OCI-LY7 (cell line): Measurements from ENCODE around the gene PARP14. TPM values are rescaled to one million over a fixed set of nuclear protein-coding genes. Genes with fewer than 3 reads are reported as not detected.

Experiments
- BruUV-seq: library from RNA; stranded (reverse); fragments of 400-500 nt; replicated peaks from 2 replicates; lab custom pipeline; 2021; lab: Mats Ljungman, UMichigan
- CTCF ChIA-PET: fragments of 300-600 bp; sonication (Branson Sonifier 250); formaldehyde crosslinking; loops from one replicate; lab custom pipeline; 2022; ENCODE audit warnings: antibody characterized with exemption; ENCODE audit not compliant: unreplicated experiment; lab: Charles Lee
- POLR2A ChIA-PET: fragments of 300-600 bp; sonication (Branson Sonifier 250); formaldehyde crosslinking; loops from one replicate; lab custom pipeline; 2022; ENCODE audit warnings: antibody characterized with exemption; lab: Charles Lee
- DNase-seq: peaks from one replicate; pipeline ENCODE4 v3.0.0-alpha.2; 2015; ENCODE audit warnings: low spot score
- H2AFZ ChIP-seq: fragments of 200-600 bp; sonication (generic), shearing (Covaris generic); 2 replicates; pipeline ENCODE4 v1.6.1; 2014; ENCODE audit warnings: mild to moderate bottlenecking, antibody characterized with exemption, low read length, moderate library complexity
- H3K27ac ChIP-seq: fragments of 200-600 bp; sonication (generic); 2 replicates; pipeline ENCODE4 v1.5.1; 2014; ENCODE audit warnings: mixed run types, low read depth, mild to moderate bottlenecking, moderate library complexity, low read length, inconsistent platforms; ENCODE audit not compliant: poor library complexity, severe bottlenecking
- H3K36me3 ChIP-seq: fragments of 200-600 bp; sonication (generic); 2 replicates; pipeline ENCODE4 v1.6.1; 2014; ENCODE audit warnings: mild to moderate bottlenecking, antibody characterized with exemption, low read length, moderate library complexity, mixed read lengths; ENCODE audit not compliant: insufficient read depth
- H3K4me1 ChIP-seq: fragments of 200-600 bp; sonication (generic); 2 replicates; pipeline ENCODE4 v1.5.1; 2014; ENCODE audit warnings: mild to moderate bottlenecking, low read length; ENCODE audit not compliant: insufficient read depth, poor library complexity, severe bottlenecking
- H3K4me2 ChIP-seq: fragments of 200-600 bp; sonication (generic); 2 replicates; pipeline ENCODE4 v1.6.1; 2014; ENCODE audit warnings: mild to moderate bottlenecking, low read length
- H3K4me3 ChIP-seq: fragments of 200-600 bp; sonication (generic); 2 replicates; pipeline ENCODE4 v1.5.1; 2014; ENCODE audit warnings: mild to moderate bottlenecking, low read depth, low read length; ENCODE audit not compliant: poor library complexity, severe bottlenecking
- H3K79me2 ChIP-seq: fragments of 200-600 bp; sonication (generic); 2 replicates; pipeline ENCODE4 v1.6.1; 2016; ENCODE audit warnings: low read depth, mild to moderate bottlenecking, low read length, moderate library complexity, mixed read lengths; ENCODE audit not compliant: insufficient read depth
- H3K9me2 ChIP-seq: fragments of 200-600 bp; sonication (generic); 2 replicates; pipeline ENCODE4 v1.6.1; 2016; ENCODE audit warnings: mild to moderate bottlenecking, low read length, mixed read lengths; ENCODE audit not compliant: insufficient read depth
- H3K9me3 ChIP-seq: fragments of 200-600 bp; sonication (generic); 2 replicates; pipeline ENCODE4 v1.6.1; 2014; ENCODE audit warnings: mild to moderate bottlenecking, mixed run types, low read length, mixed read lengths
- H4K20me1 ChIP-seq: fragments of 200-600 bp; sonication (generic); 2 replicates; pipeline ENCODE4 v1.6.1; 2014; ENCODE audit warnings: mild to moderate bottlenecking, antibody characterized with exemption, low read length, moderate library complexity, mixed read lengths; ENCODE audit not compliant: insufficient read depth
- CTCF ChIP-seq: fragments of 200-600 bp; sonication (generic); conservative IDR thresholded peaks from 2 replicates; pipeline ENCODE4 v1.5.1; 2014; ENCODE audit warnings: mild to moderate bottlenecking, antibody characterized with exemption, low read length, moderate library complexity, mixed read lengths
- EZH2phosphoT487 ChIP-seq: fragments of 200-600 bp; sonication (generic); IDR thresholded peaks from 2 replicates; pipeline ENCODE4 v1.6.1; 2018; ENCODE audit warnings: low read depth, borderline replicate concordance, mild to moderate bottlenecking, mixed run types, antibody characterized with exemption, low read length, moderate library complexity, mixed read lengths
- intact Hi-C: fragments of 100-400 bp; cut with micrococcal nuclease; formaldehyde crosslinking; loops from one replicate; pipeline ENCODE4 v1.10.0; 2022; ENCODE audit not compliant: unreplicated experiment
- total RNA-seq, 2 experiments: library from RNA; depleted of rRNA in 1 of 2; stranded (reverse); fragments of >200 nt in 1 of 2; shearing (Covaris generic) in 1 of 2; gene quantifications; 2 replicates each; pipeline ENCODE4 v1.2.3, GENCODE V29; 2014 to 2022

The PARP14 gene
- total RNA-seq, 2 experiments from 2014 or later, result 5.6 to 12.4 TPM

- intact Hi-C loops, result no loop called here
- Histone ChIP-seq H3K4me3 (no peak overlapping the region), H2AFZ (no peak overlapping the region), H3K9me2 (no peaks in the 10 kb centered on the region), H3K4me1 (no peaks in the 10 kb centered on the region), H3K4me2 (no peak overlapping the region), H3K27ac (no peak overlapping the region), H3K79me2 (no peaks in the 10 kb centered on the region), H4K20me1 (no peaks in the 10 kb centered on the region), H3K36me3 (0 out of 2 replicates have a peak, but pooled peaks cover 3% of the 10 kb centered on the region), H3K9me3 (no peaks in the 10 kb centered on the region; the same call in 1 of the 2 replicates)
- POLR2A ChIA-PET, result interaction anchor here (0.5 to 0.7 kb wide), 2 partner anchors 41 to 44 kb away, joined by 3 to 4 read pairs; no protein-coding TSS in a partner anchor
- TF ChIP-seq CTCF, result no peak
- TF ChIP-seq EZH2phosphoT487, result no peak
- CTCF ChIA-PET, result no interaction called here
- DNase-seq, result no peak
- no TSS peak for BruUV-seq
Measured at GRCh38 chr3:122728186-122728585, 47.5 kb downstream of the PARP14 start.

- no TSS peak for BruUV-seq
- Histone ChIP-seq H2AFZ (no peak overlapping the region), H4K20me1 (no peaks in the 10 kb centered on the region), H3K9me2 (no peaks in the 10 kb centered on the region), H3K27ac (no peak overlapping the region), H3K4me1 (no peaks in the 10 kb centered on the region), H3K4me2 (no peak overlapping the region), H3K4me3 (no peak overlapping the region), H3K9me3 (no peaks in the 10 kb centered on the region; the same call in 1 of the 2 replicates), H3K36me3 (0 out of 2 replicates have a peak, but pooled peaks cover 3% of the 10 kb centered on the region), H3K79me2 (no peaks in the 10 kb centered on the region)
- DNase-seq, result no peak
- CTCF ChIA-PET, result no interaction called here
- intact Hi-C loops, result no loop called here
- POLR2A ChIA-PET, result interaction anchor here (0.5 to 0.7 kb wide), 3 partner anchors 42 to 421 kb away, joined by 3 to 4 read pairs (median 4); no protein-coding TSS in a partner anchor
- TF ChIP-seq EZH2phosphoT487 (no peak), CTCF (no peak)
Measured at GRCh38 chr3:122728756-122729514, 48.3 kb downstream of the PARP14 start.

DNA sequence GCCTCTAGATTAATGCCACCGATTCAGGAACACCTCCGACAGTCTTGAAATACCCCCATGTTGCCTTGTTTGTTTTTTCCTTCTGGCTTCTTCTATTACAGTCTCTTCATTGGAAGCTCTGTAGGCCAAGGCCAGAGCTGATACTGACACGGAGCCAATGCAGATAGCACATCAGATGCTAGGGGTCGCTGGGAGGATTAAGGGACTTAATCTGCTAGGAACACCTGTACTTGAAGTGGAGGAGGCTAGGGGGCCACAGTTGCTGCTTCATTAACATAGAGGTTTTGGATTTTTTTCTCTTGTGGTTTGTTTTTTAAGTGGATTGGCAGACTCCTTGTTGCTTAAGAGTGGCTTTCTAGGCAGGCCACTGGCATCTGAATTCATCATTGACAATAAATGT, 49.6 kb downstream of the PARP14 start:
- POLR2A ChIA-PET, result no interaction called here
- no TSS peak for BruUV-seq

More for the DNA sequence above, 49.6 kb downstream of the PARP14 start:
- no peak overlapping the region for H3K27ac ChIP-seq
- H3K9me2 ChIP-seq, result no peaks in the 10 kb centered on the region
- H3K4me3 ChIP-seq, result no peak overlapping the region
- TF ChIP-seq CTCF, result no peak
- no peak for TF ChIP-seq EZH2phosphoT487
- H4K20me1 ChIP-seq, result no peaks in the 10 kb centered on the region
- H3K4me2 ChIP-seq, result no peak overlapping the region
- no peak overlapping the region for H2AFZ ChIP-seq
- no peaks in the 10 kb centered on the region for H3K4me1 ChIP-seq
- intact Hi-C loops, result no loop called here
- H3K9me3 ChIP-seq, result no peaks in the 10 kb centered on the region; the same call in 1 of the 2 replicates
- DNase-seq, result peak; percentile 6
- CTCF ChIA-PET, result no interaction called here
- H3K79me2 ChIP-seq, result no peaks in the 10 kb centered on the region
- H3K36me3 ChIP-seq, result 0 out of 2 replicates have a peak, but pooled peaks cover 3% of the 10 kb centered on the region
